Kidney (tissue), 14 donors: ENCODE measurements around the gene DHX15. TPM values are rescaled to one million over a fixed set of nuclear protein-coding genes. Genes with fewer than 3 reads are reported as not detected.
A peak's percentile ranks its signal among the peaks of the same experiment; 100 is the strongest.

Experiments used
- DNase-seq, 5 donors: peaks; one replicate each; pipeline ENCODE4 v3.0.0-alpha.2; 2013 to 2020
- FAIRE-seq: peaks from 2 replicates; lab custom pipeline; 2012; peaks lifted over from hg19 to GRCh38; lab: Jason Lieb, UNC
- H3K27ac ChIP-seq, 2 donors: one replicate each; pipeline ENCODE4 v1.7.0; 2013; ENCODE audit warnings: low read depth in 2 of 2, low read length in 2 of 2, inconsistent platforms in 1 of 2
- H3K27me3 ChIP-seq: one replicate; pipeline ENCODE4 v1.7.1; 2013; ENCODE audit warnings: low read length, inconsistent platforms; ENCODE audit not compliant: control insufficient read depth, insufficient read depth
- H3K36me3 ChIP-seq, 3 donors: one replicate each; pipeline versions ENCODE4 v1.7.0 to v1.7.1; 2013; ENCODE audit warnings: low read length in 3 of 3, control low read depth in 1 of 3, inconsistent platforms in 1 of 3; ENCODE audit not compliant: insufficient read depth in 3 of 3, control insufficient read depth in 2 of 3
- H3K4me1 ChIP-seq, 3 donors: one replicate each; pipeline versions ENCODE4 v1.7.0 to v1.7.1; 2013; ENCODE audit warnings: low read length in 3 of 3, inconsistent platforms in 1 of 3, low read depth in 1 of 3; ENCODE audit not compliant: control insufficient read depth in 2 of 3, insufficient read depth in 2 of 3
- H3K4me3 ChIP-seq, 3 donors: one replicate each; pipeline versions ENCODE4 v1.7.0 to v1.8.1; 2013; ENCODE audit warnings: low read length in 3 of 3, control low read depth in 1 of 3, inconsistent platforms in 1 of 3
- H3K9ac ChIP-seq, 3 donors: one replicate each; pipeline versions ENCODE4 v1.7.0 to v1.7.1; 2013; ENCODE audit warnings: low read length in 3 of 3, control low read depth in 1 of 3, inconsistent platforms in 1 of 3
- H3K9me3 ChIP-seq, 3 donors: one replicate each; pipeline versions ENCODE4 v1.7.0 to v1.7.1; 2013; ENCODE audit warnings: low read length in 3 of 3, control low read depth in 1 of 3, inconsistent platforms in 1 of 3; ENCODE audit not compliant: control insufficient read depth in 2 of 3, insufficient read depth in 1 of 3
- intact Hi-C: fragments of 100-400 bp; cut with DNase I; formaldehyde crosslinking; loops from one replicate; pipeline ENCODE4 v1.11.1; 2022
- polyA plus RNA-seq: library from polyadenylated mRNA; stranded (reverse); fragments of 350-450 nt; fragmentation: Illumina TruSeq; extraction: RNeasy Lipid Tissue Mini Kit (QIAGEN cat#74804); gene quantifications from one replicate; pipeline ENCODE4 v1.2.3, GENCODE V29; 2014; ENCODE audit warnings: low read depth, low replicate concordance; ENCODE audit not compliant: insufficient read depth
- total RNA-seq: library from RNA; stranded (reverse); fragmentation: NEBNext Ultra II Directional; extraction: Animal tissue kit (Norgen Biotek cat#: 25700); gene quantifications from one replicate; pipeline ENCODE4 v1.2.1, GENCODE V29; 2021
- TF ChIP-seq, protein P1 (sequence below): IDR thresholded peaks from 3 replicates; pipeline ENCODE4 v1.5.1; 2012; ENCODE audit warnings: mild to moderate bottlenecking, moderate library complexity, borderline replicate concordance; ENCODE audit not compliant: insufficient read depth; ENCODE audit errors: extremely low read depth
- donor health status: control.
- donor health status: control.
- donor health status: control.
- donor health status: control.
- donor health status: control.
- donor health status: DM: yes; HTN: yes; CAD: no.
- donor health status: Normal renal cell carcinoma (clear cell type).

The DHX15 gene
- total and polyA plus RNA-seq, 2 donors from 2014 or later, result 53.4 to 120 TPM

- Histone ChIP-seq H3K9ac (no peak overlapping the region), H3K9me3 (peaks cover 0 to 3% (median 0%) of the 10 kb centered on the region in 3 donors), H3K4me3 (no peak overlapping the region), H3K27me3 (no peaks in the 10 kb centered on the region), H3K36me3 (no peaks in the 10 kb centered on the region), H3K4me1 (peaks cover 0 to 2% (median 0%) of the 10 kb centered on the region in 3 donors), H3K27ac (no peak overlapping the region)
- intact Hi-C loops, result no loop called here
- TF ChIP-seq, protein P1, sequence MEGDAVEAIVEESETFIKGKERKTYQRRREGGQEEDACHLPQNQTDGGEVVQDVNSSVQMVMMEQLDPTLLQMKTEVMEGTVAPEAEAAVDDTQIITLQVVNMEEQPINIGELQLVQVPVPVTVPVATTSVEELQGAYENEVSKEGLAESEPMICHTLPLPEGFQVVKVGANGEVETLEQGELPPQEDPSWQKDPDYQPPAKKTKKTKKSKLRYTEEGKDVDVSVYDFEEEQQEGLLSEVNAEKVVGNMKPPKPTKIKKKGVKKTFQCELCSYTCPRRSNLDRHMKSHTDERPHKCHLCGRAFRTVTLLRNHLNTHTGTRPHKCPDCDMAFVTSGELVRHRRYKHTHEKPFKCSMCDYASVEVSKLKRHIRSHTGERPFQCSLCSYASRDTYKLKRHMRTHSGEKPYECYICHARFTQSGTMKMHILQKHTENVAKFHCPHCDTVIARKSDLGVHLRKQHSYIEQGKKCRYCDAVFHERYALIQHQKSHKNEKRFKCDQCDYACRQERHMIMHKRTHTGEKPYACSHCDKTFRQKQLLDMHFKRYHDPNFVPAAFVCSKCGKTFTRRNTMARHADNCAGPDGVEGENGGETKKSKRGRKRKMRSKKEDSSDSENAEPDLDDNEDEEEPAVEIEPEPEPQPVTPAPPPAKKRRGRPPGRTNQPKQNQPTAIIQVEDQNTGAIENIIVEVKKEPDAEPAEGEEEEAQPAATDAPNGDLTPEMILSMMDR, result no peak
- FAIRE-seq, result no peak
- DNase-seq, result no peak
These were observed 11.3 kb upstream of the DHX15 start for GRCh38 chr4:24595659-24596058.

DNA sequence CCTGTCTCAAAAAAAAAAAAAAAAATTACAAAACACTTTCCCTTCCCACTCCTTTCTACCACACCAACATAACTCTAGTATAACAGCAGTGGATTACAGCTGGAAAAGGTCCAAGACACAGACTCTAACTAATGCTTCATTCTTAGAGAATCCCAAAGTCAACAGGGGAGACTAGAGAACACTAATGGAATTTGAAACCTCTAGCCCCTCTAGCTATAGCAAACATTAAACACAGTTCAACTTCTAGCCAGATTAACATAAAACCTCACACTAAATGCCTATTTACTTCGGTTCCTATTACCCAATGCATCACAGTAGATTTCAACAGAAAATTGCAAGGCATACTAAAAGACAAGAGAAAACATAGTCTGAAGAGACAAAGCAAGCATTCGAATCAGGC is 10.5 kb upstream of the DHX15 start:
- DNase-seq, result peak in 2 of 5 donors; percentile 53 to 64
- no peaks in the 10 kb centered on the region for H3K27me3 ChIP-seq
- H3K27ac ChIP-seq, result peak overlapping the region in 1 of 2 donors; percentile 23
- peaks cover 0 to 2% (median 0%) of the 10 kb centered on the region in 3 donors for H3K4me1 ChIP-seq
- H3K36me3 ChIP-seq, result no peaks in the 10 kb centered on the region
- H3K9me3 ChIP-seq, result peaks cover 0 to 9% (median 0%) of the 10 kb centered on the region in 3 donors
- no peak for FAIRE-seq
- TF ChIP-seq, protein P1, result no peak
- intact Hi-C loops, result no loop called here
- no peak overlapping the region for H3K9ac ChIP-seq
- no peak overlapping the region for H3K4me3 ChIP-seq

DNA sequence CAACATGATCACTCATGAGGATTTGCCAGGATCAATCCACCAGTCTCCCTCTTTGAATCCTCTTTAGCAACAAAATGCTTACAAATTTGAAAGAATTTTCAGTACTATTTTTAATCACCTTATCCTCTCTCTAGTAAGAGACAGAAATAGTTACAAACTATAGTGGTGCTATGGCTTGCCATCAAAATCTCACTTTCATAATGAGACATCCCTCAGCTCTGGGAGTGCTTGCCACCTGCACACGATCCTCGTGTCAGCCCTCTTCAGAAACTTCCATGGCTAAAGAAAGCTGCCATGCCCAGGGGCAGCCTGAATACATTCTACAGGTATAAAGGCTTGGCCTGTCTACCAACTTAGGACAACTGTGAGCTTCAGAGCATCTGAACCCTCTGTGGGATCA is 5.1 kb upstream of the DHX15 start:
- FAIRE-seq (no peak), DNase-seq (no peak)
- TF ChIP-seq, protein P1, result no peak
- Histone ChIP-seq H3K4me1 (no peaks in the 10 kb centered on the region), H3K27ac (no peak overlapping the region), H3K9ac (no peak overlapping the region), H3K36me3 (no peaks in the 10 kb centered on the region), H3K4me3 (no peak overlapping the region), H3K27me3 (no peaks in the 10 kb centered on the region), H3K9me3 (peaks cover 0 to 10% (median 0%) of the 10 kb centered on the region in 3 donors)
- intact Hi-C loops, result no loop called here
